DOHH2 (cell line): Measurements from ENCODE around the gene B3GNT8.

Experiments used
- EZH2phosphoT487 ChIP-seq: fragments of 200-600 bp; sonication (generic); IDR thresholded peaks from 2 replicates; pipeline ENCODE4 v1.6.1; 2017; ENCODE audit warnings: borderline replicate concordance, mild to moderate bottlenecking, antibody characterized with exemption, low read length, moderate library complexity, mixed read lengths
- TF ChIP-seq, protein P1 (sequence below): fragments of 200-600 bp; sonication (generic); IDR thresholded peaks from one replicate; pipeline ENCODE4 v1.5.1; 2014; ENCODE audit warnings: antibody characterized with exemption, mild to moderate bottlenecking, low read depth, low read length; ENCODE audit not compliant: poor library complexity, severe bottlenecking

DNA sequence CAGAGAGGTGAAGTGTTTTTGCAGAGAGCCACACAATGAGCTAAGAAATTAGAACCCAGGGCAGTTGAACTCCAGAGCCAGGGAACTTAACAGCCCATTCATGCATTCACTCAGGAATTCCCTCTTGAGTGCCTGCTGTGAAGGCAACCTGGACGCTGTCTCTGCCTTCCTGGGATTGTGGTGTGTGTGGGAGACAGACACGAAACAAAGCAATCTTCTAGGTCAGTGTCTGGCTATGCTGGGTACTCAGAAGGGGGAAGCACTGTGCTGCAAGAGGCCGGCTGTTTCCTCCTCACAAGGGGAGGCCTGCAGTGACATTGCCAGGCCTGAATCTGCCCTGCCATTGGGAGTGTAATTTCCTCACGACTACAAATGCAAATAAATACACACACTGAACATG, 19.9 kb downstream of the B3GNT8 start:
- TF ChIP-seq, protein P1, sequence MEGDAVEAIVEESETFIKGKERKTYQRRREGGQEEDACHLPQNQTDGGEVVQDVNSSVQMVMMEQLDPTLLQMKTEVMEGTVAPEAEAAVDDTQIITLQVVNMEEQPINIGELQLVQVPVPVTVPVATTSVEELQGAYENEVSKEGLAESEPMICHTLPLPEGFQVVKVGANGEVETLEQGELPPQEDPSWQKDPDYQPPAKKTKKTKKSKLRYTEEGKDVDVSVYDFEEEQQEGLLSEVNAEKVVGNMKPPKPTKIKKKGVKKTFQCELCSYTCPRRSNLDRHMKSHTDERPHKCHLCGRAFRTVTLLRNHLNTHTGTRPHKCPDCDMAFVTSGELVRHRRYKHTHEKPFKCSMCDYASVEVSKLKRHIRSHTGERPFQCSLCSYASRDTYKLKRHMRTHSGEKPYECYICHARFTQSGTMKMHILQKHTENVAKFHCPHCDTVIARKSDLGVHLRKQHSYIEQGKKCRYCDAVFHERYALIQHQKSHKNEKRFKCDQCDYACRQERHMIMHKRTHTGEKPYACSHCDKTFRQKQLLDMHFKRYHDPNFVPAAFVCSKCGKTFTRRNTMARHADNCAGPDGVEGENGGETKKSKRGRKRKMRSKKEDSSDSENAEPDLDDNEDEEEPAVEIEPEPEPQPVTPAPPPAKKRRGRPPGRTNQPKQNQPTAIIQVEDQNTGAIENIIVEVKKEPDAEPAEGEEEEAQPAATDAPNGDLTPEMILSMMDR, result no peak
- no peak for TF ChIP-seq EZH2phosphoT487
